ENCODE data around the gene LRRC30.
A peak's percentile ranks its signal among the peaks of the same experiment; 100 is the strongest.
"Not testable (repeated sequence)": the region's sequence is repeated elsewhere in the genome, so short reads cannot be mapped to it uniquely, and the experiment has no call there.

LRRC30 gene

GRCh38 chr18:7230626-7231349, at the start of gene LRRC30:
Gene LRRC30, plus strand, starts transcription at chr18:7231089. Its CDS starts 50 bp downstream, at chr18:7231139.
- DNase-seq: no peak

GRCh38 chr18:7185701-7186100, 45.2 kb upstream of the LRRC30 start:
- no peak for DNase-seq

DNA sequence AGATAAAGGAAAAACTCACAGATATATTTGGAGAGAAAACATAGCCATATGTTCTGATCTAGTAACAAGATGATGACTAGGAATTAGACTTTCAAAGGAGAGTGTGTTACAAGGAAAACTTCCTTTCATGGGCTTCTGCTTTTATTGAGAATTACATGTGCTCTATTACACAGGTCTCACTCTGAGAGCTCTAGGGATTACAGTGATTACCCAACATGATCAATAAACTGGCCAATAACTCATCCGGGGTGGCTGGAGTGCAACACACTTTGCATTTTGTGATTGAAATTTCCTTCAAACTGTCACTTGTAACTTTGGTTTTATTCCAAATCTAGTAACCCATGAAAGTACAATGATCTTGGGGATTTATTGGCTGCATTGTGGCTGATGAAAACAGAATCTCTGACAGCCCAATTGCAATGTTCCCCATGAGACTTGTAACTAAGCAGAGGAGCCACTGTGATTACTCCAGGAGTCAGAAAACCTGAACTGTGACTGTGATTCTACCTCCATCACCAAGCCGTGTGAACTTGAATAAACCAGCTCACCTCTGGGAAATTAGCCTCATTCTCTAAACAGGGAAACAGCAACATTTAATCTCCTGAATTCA, 40.2 kb upstream of the LRRC30 start:
- DNase-seq: no peak

GRCh38 chr18:7191736-7192135, 39.2 kb upstream of the LRRC30 start:
- DNase-seq: no peak

GRCh38 chr18:7195266-7195665, 35.6 kb upstream of the LRRC30 start:
- DNase-seq: no peak

DNA sequence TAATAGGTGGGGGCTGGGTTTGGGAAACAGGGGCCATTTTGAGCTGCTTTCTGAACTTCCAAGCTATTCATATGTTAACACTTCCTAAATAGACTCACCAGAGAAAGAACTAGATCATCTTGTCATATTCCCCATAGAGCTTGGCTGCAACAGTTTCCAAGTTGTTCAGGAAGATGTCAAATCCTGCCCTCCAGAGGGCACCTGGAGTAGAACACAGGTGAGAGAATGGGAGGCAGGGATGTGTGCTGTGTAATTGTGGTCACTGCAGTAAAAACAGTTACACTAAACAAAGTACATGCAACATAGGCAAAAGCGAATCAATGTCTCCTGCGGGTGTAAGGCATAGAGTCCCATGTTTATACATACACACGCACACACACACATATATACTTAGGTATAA, 34.5 kb upstream of the LRRC30 start:
- DNase-seq: no peak

DNA sequence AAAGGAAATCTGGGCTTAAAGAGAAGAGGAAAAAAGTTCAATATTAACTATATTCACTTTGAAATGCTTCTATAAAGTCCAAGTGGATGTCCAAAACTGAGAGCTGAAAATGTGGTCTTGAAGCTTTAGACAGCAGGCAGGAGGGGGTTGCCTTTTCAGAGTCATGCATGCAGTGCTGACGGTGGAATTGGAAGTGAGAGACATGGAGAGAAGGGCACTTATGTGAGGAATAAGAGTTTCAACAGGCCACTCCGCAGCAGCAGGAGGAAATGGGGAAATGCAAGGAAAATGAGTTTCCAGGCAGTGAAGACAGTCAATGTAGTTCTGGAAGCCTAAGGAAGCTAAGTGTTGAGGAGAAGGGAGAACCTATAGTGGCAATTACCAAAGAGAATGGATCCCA, 33.0 kb upstream of the LRRC30 start:
- no peak for DNase-seq

- DNase-seq: no peak
These were observed 32.6 kb upstream of the LRRC30 start for GRCh38 chr18:7198326-7198725.

DNA sequence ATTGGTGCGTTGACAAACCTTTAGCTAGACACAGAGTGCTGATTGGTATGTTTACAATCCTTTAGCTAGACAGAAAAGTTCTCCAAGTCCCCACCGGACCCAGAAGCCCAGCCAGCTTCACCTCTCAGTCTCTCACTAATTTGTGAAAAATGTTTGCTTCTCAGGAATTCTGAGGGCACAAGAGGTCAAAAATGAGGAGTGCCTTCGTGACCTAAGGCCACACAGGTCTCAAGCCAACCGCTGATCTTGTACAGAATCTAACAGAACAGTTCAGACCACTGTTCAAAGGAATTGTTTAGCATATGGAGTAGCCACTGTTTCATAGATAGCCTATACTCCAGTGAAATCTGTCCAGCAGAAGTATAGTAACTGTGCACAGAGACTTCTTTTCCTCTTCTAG, 29.8 kb upstream of the LRRC30 start:
- no peak for DNase-seq

- no peak for DNase-seq
These were observed 28.7 kb upstream of the LRRC30 start for GRCh38 chr18:7202169-7202568.

DNA sequence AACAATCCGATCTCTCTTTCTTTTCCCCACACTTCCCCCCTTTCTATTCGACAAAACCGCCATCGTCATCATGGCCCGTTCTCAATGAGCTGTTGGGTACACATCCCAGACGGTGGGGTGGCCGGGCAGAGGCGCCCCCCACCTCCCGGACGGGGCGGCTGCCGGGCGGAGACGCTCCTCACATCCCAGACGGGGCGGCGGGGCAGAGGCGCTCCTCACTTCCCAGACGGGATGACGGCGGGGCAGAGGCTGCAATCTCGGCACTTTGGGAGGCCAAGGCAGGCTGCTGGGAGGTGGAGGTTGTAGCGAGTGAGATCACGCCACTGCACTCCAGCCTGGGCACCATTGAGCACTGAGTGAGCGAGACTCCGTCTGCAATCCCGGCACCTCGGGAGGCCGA, 27.3 kb upstream of the LRRC30 start:
- not testable (repeated sequence) for DNase-seq

GRCh38 chr18:7205346-7205745, 25.5 kb upstream of the LRRC30 start:
- DNase-seq: no peak

DNA sequence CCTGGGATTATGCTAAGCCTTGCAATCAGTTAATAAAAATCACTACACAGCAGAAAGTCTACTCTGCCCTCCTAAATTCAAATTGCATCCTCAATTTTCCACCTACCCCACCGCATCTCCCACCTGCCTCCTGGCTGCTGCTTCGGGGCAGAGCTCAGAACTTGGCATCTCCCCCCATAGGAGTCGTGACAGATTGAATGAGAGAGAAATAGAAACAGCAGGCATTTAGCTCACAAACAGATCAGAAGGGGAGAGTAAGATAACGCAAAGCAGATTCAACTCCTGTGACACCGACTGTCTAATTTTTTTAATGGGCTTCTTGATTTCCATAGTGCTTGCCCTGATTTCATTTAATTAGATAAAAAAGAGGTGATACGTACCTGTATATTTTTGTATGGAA, 24.7 kb upstream of the LRRC30 start:
- DNase-seq: no peak

DNA sequence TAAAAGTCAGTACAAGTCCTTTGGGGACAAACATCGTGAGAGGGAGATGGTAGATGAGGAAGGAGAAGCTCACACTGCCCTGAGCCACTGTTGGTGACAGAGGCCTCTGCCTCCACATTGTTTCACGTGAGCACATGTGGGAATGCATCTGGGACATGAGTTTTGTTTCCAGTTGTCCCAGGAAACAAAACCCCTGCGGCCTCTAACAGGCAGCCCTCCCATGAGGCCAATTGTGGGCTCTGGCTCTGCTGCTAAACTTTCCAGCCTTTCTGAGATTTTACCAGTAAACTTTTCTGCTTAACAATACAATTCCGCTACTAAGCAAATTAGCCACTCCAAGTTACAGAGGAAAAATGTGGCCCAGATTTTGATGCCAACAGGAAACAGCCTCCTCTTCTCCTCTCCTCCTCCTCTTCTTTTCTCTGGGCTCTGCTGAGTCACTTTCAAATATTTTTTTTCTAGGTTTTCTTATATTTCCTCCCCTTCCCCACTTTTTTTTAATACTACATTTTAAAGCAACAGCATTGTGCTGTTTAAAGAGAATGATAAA, 23.4 kb upstream of the LRRC30 start:
- no peak for DNase-seq

- peak; percentile 4 to 45 for DNase-seq
These were observed 9.3 kb upstream of the LRRC30 start for GRCh38 chr18:7221424-7222155.

DNA sequence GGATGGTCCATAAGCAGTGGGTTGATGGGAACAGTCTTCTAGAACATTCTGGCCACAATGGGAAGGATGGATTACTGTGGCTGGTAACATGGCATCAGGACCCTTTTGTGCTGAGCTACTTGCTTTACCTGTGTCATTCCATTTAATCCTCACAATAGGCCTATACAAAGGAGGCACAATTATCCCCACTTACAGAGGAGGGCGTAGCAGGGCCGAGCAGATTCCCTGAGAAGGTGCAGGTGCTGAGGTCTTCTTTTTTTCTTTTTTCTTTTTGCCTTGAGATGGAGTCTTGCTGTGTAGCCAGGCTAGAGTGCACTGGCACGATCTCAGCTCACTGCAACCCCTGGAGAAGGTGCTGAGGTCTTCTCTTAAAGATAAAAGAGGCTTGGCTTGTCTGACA, 6.7 kb upstream of the LRRC30 start:
- DNase-seq: no peak

GRCh38 chr18:7232218-7232617, 1.3 kb downstream of the LRRC30 start:
- no peak for DNase-seq

GRCh38 chr18:7233134-7233810, 2.4 kb downstream of the LRRC30 start:
- no peak for DNase-seq

- no peak for DNase-seq
These were observed 3.2 kb downstream of the LRRC30 start for GRCh38 chr18:7234091-7234490.

DNA sequence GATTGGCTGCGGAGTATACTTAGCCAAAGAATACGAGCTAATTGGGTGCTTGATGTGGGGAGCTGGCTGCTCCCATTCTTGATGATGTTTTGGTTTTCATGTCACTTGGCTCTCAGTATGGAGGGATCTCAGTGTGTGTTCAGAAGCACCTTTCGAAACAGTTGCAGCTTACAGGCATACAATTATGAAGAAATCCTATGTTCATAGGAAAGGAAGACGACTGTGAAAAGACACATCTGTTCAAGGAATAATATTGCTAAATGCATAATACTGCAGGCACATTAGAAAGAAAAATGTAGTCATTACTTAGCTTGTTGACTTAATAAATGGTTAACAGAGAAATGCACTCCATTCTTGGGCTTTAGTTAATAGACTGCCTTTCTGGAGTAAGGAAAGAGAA, 4.1 kb downstream of the LRRC30 start:
- DNase-seq: no peak

DNA sequence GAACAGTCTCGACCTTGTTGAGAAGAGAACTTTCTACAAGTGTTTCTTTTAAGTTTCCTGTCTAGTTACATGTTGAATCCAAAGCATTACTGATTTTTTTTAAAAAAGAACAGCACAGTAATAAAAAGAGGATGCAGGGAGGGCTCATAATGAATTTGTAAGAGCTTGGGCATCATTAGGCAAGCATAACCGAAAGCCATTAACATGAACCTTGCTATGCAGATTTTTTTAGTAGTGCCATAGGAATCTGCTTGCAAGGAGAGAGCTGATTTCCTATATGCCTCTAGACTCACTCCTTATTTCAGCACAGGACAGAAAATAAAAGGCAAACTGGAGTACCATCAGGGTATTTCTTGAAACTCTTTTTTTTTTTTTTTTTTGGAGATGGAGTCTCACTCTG, 5.2 kb downstream of the LRRC30 start:
- DNase-seq: no peak

DNA sequence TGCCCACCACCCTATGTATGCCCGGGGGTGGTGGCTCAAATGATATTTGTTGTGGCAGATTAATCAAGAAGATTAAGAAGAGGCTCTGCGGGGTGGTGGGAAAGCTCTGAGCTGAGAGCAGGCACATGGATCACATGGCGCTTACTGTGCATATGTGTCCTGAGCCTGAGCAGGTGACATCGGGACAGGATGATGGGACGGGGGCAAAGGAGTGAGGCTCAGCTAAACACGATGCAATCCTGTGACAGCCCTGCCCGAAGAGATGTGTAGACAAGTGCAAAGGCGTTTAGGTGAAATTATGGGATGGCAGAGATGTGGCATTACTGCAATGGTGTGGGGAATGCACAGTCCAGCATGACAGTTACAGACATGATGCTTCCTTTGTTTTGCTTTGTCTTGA, 6.0 kb downstream of the LRRC30 start:
- no peak for DNase-seq

DNA sequence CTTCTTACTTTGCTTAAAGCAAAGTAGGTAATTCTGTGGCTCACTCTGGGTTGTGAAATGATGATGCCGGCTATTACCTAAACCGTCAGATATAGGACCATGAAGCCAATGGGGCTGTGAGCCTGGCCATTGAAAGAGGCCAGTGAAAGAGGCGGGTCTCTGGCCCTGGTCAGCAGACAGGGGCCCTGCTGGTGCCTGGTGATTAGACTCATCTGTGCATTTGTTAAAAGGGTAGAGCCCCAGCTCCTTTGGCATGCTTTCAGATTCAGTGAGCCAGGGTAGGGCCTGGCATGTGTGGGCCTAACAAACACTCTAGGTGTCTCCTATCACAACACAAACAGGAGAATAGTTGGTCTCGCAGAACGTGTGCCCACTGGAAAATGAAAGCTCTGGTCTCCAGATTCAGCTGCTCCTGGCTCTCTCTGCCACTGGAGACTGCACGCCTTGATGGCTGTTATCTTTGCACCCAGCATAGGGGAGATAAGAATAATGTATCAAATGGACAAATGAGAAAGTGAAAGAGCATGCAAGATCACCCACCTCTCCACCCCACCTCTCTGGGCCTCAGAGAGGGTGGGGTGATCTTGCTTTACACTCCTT, 6.9 kb downstream of the LRRC30 start:
- no peak for DNase-seq

Measured in inflammatory macrophage treated with lipopolysaccharide for 1 hour (primary cell).